ENCODE measurements around the gene MRPL23.
"Not testable (repeated sequence)": the region's sequence is repeated elsewhere in the genome, so short reads cannot be mapped to it uniquely, and the experiment has no call there.

The MRPL23 gene

GRCh38 chr11:1939006-1939625 lies 8.0 kb upstream of the MRPL23 start:
- H3K27ac Mint-ChIP-seq, result peak overlapping the region; percentile 94 to 99 (median 98)
- H3K27me3 Mint-ChIP-seq (ENCODE audit: low read depth), result no peaks in the 10 kb centered on the region

GRCh38 chr11:1939788-1940187 lies 7.3 kb upstream of the MRPL23 start:
- Mint-ChIP-seq H3K27ac (peak overlapping the region; percentile 98 to 99 (median 98)), H3K4me3 (peak overlapping the region; percentile 1 to 37 (median 12)), H3K4me1 (peaks cover 48% of the 10 kb centered on the region)
- H3K36me3 Mint-ChIP-seq (ENCODE audit: low read depth); H3K9me3 Mint-ChIP-seq; H3K27me3 Mint-ChIP-seq (ENCODE audit: low read depth): not testable (repeated sequence)

More at GRCh38 chr11:1939006-1939625, 8.0 kb upstream of the MRPL23 start:
- TF ChIP-seq CTCF (IDR thresholded peaks at IDR 0.05; ENCODE audit: unreplicated experiment in 3 of 3), result no peak
- Mint-ChIP-seq H3K4me1 (peaks cover 49% of the 10 kb centered on the region), H3K9me3 (no peaks in the 10 kb centered on the region), H3K36me3 (ENCODE audit: low read depth) (no peaks in the 10 kb centered on the region), H3K4me3 (peak overlapping the region in 2 of 3 experiments; percentile 36 to 48)

GRCh38 chr11:1942558-1943260 lies 4.4 kb upstream of the MRPL23 start:
- H3K27me3 Mint-ChIP-seq (ENCODE audit: low read depth), result no peaks in the 10 kb centered on the region
- no peak for TF ChIP-seq CTCF (IDR thresholded peaks at IDR 0.05; ENCODE audit: unreplicated experiment in 3 of 3)
- peaks cover 47% of the 10 kb centered on the region for H3K4me1 Mint-ChIP-seq
- H3K4me3 Mint-ChIP-seq, result peak overlapping the region; percentile 19 to 65 (median 55)
- no peaks in the 10 kb centered on the region for H3K36me3 Mint-ChIP-seq (ENCODE audit: low read depth)
- no peaks in the 10 kb centered on the region for H3K9me3 Mint-ChIP-seq
- peak overlapping the region; percentile 92 to 98 (median 93) for H3K27ac Mint-ChIP-seq

- Mint-ChIP-seq H3K27ac (peak overlapping the region; percentile 56 to 91 (median 82)), H3K36me3 (ENCODE audit: low read depth) (no peaks in the 10 kb centered on the region), H3K4me1 (peaks cover 44% of the 10 kb centered on the region), H3K4me3 (peak overlapping the region in 1 of 3 experiments; percentile 21), H3K27me3 (ENCODE audit: low read depth) (no peaks in the 10 kb centered on the region), H3K9me3 (no peaks in the 10 kb centered on the region)
- no peak for TF ChIP-seq CTCF (IDR thresholded peaks at IDR 0.05; ENCODE audit: unreplicated experiment in 3 of 3)
Measured at GRCh38 chr11:1943576-1943975, 3.6 kb upstream of the MRPL23 start.

GRCh38 chr11:1943977-1944376 lies 3.2 kb upstream of the MRPL23 start:
- H3K27me3 Mint-ChIP-seq (ENCODE audit: low read depth), result no peaks in the 10 kb centered on the region
- no peaks in the 10 kb centered on the region for H3K36me3 Mint-ChIP-seq (ENCODE audit: low read depth)
- H3K9me3 Mint-ChIP-seq, result no peaks in the 10 kb centered on the region
- peak overlapping the region; percentile 56 to 91 (median 82) for H3K27ac Mint-ChIP-seq
- peaks cover 42% of the 10 kb centered on the region for H3K4me1 Mint-ChIP-seq
- TF ChIP-seq CTCF (IDR thresholded peaks at IDR 0.05; ENCODE audit: unreplicated experiment in 3 of 3), result no peak
- H3K4me3 Mint-ChIP-seq, result peak overlapping the region; percentile 40 to 82 (median 63)

GRCh38 chr11:1947592-1948237 lies 583 bp downstream of the MRPL23 start:
- Mint-ChIP-seq H3K4me3 (no peak overlapping the region), H3K27me3 (ENCODE audit: low read depth) (no peaks in the 10 kb centered on the region), H3K9me3 (no peaks in the 10 kb centered on the region), H3K4me1 (peaks cover 11% of the 10 kb centered on the region), H3K36me3 (ENCODE audit: low read depth) (no peaks in the 10 kb centered on the region), H3K27ac (no peak overlapping the region)
- TF ChIP-seq CTCF (IDR thresholded peaks at IDR 0.05; ENCODE audit: unreplicated experiment in 3 of 3), result no peak
